IMR-90 (cell line): ENCODE data around the gene ZNF592. TPM values are rescaled to one million over a fixed set of nuclear protein-coding genes. Genes with fewer than 3 reads are reported as not detected.

Experiments
- ATAC-seq: fragments of 200-7000 bp; cut with Tn5 transposase; 2 replicates; pipeline ENCODE4 v1.9.1; 2020; ENCODE audit warnings: low read depth, mild to moderate bottlenecking, moderate library complexity
- BruUV-seq: library from RNA; stranded (reverse); fragments of 400-500 nt; replicated peaks from 2 replicates; lab custom pipeline; 2021; lab: Mats Ljungman, UMichigan
- CTCF ChIA-PET: fragments of 300-600 bp; formaldehyde crosslinking; extraction: SDS; loops from one replicate; lab custom pipeline; 2021; ENCODE audit warnings: antibody characterized with exemption; lab: Yijun Ruan, JAX
- POLR2A ChIA-PET: fragments of 300-600 bp; sonication (Branson Sonifier 250); formaldehyde crosslinking; loops from one replicate; lab custom pipeline; 2022; ENCODE audit warnings: antibody characterized with exemption; ENCODE audit not compliant: unreplicated experiment; lab: Charles Lee
- DNase-seq: peaks from one replicate; pipeline ENCODE4 v3.0.0; 2013
- H2AFZ ChIP-seq: replicated peaks from 2 replicates; pipeline ENCODE3; 2013; ENCODE audit warnings: low read length, mild to moderate bottlenecking; ENCODE audit not compliant: poor library complexity
- H2AK5ac ChIP-seq: 2 replicates; pipeline ENCODE4 v1.6.1; 2013; ENCODE audit warnings: low read depth, low read length, inconsistent platforms
- H2AK9ac ChIP-seq: replicated peaks from 2 replicates; pipeline ENCODE3; 2013; ENCODE audit warnings: mild to moderate bottlenecking, low read depth, low read length, moderate library complexity; ENCODE audit not compliant: poor library complexity
- H2BK120ac ChIP-seq: 2 replicates; pipeline ENCODE4 v1.6.1; 2013; ENCODE audit warnings: low read depth, low read length, inconsistent platforms
- H2BK15ac ChIP-seq: 3 replicates; pipeline ENCODE4 v1.6.1; 2013; ENCODE audit warnings: low read depth, low read length, inconsistent platforms
- H2BK20ac ChIP-seq: 2 replicates; pipeline ENCODE4 v1.6.1; 2013; ENCODE audit warnings: low read depth, mild to moderate bottlenecking, inconsistent platforms, low read length, moderate library complexity
- H2BK5ac ChIP-seq: 2 replicates; pipeline ENCODE4 v1.6.1; 2013; ENCODE audit warnings: mild to moderate bottlenecking, low read depth, low read length, inconsistent platforms; ENCODE audit not compliant: poor library complexity, severe bottlenecking
- H3K14ac ChIP-seq: replicated peaks from 2 replicates; pipeline ENCODE4 v1.6.1; 2013; ENCODE audit warnings: low read depth, low read length, inconsistent platforms
- H3K18ac ChIP-seq: 2 replicates; pipeline ENCODE4 v1.6.1; 2013; ENCODE audit warnings: low read depth, low read length, control low read depth
- H3K23ac ChIP-seq: 2 replicates; pipeline ENCODE4 v1.6.1; 2013; ENCODE audit warnings: low read depth, low read length, inconsistent platforms
- H3K27ac ChIP-seq: 2 replicates; pipeline ENCODE4 v1.5.1; 2013; ENCODE audit warnings: mild to moderate bottlenecking, control low read depth, low read length; ENCODE audit not compliant: insufficient read depth
- H3K27me3 ChIP-seq: 2 replicates; pipeline ENCODE4 v1.6.1; 2013; ENCODE audit warnings: low read length; ENCODE audit not compliant: control insufficient read depth, insufficient read depth
- H3K36me3 ChIP-seq: 2 replicates; pipeline ENCODE4 v1.6.1; 2013; ENCODE audit warnings: low read length, mixed read lengths; ENCODE audit not compliant: control insufficient read depth, insufficient read depth
- H3K4ac ChIP-seq: 2 replicates; pipeline ENCODE4 v1.6.1; 2013; ENCODE audit warnings: low read depth, low read length, inconsistent platforms
- H3K4me1 ChIP-seq: 2 replicates; pipeline ENCODE4 v1.6.1; 2013; ENCODE audit warnings: low read length, mixed read lengths; ENCODE audit not compliant: control insufficient read depth, insufficient read depth
- H3K4me2 ChIP-seq: 2 replicates; pipeline ENCODE4 v1.6.1; 2013; ENCODE audit warnings: low read depth, mild to moderate bottlenecking, control low read depth, low read length, moderate library complexity
- H3K4me3 ChIP-seq: 2 replicates; pipeline ENCODE4 v1.5.1; 2013; ENCODE audit warnings: low read depth, mild to moderate bottlenecking, control low read depth, low read length, moderate library complexity; ENCODE audit not compliant: insufficient read depth
- H3K56ac ChIP-seq: 2 replicates; pipeline ENCODE4 v1.6.1; 2013; ENCODE audit warnings: low read length, inconsistent platforms; ENCODE audit not compliant: insufficient read depth; ENCODE audit errors: extremely low read depth
- H3K79me1 ChIP-seq, 2 experiments: 2 replicates each; pipeline ENCODE4 v1.6.1; 2013; ENCODE audit warnings: low read length in 2 of 2, inconsistent platforms in 1 of 2, low read depth in 1 of 2
- H3K9ac ChIP-seq: 2 replicates; pipeline ENCODE4 v1.6.1; 2013; ENCODE audit warnings: low read depth, low read length, control low read depth
- H3K9me1 ChIP-seq: 2 replicates; pipeline ENCODE4 v1.6.1; 2013; ENCODE audit warnings: low read length, inconsistent platforms; ENCODE audit not compliant: insufficient read depth
- H3K9me3 ChIP-seq: 2 replicates; pipeline ENCODE4 v1.6.1; 2013; ENCODE audit warnings: low read length; ENCODE audit not compliant: control insufficient read depth, insufficient read depth
- H4K20me1 ChIP-seq: 2 replicates; pipeline ENCODE4 v1.6.1; 2013; ENCODE audit warnings: low read length, inconsistent platforms; ENCODE audit not compliant: insufficient read depth
- H4K5ac ChIP-seq: 2 replicates; pipeline ENCODE4 v1.6.1; 2013; ENCODE audit warnings: mild to moderate bottlenecking, low read depth, low read length, control low read depth
- H4K8ac ChIP-seq, 2 experiments: 2 replicates each; pipeline ENCODE4 v1.6.1; 2013; ENCODE audit warnings: low read depth in 2 of 2, low read length in 2 of 2, control low read depth in 1 of 2, inconsistent platforms in 1 of 2
- H4K91ac ChIP-seq: 2 replicates; pipeline ENCODE4 v1.6.1; 2013; ENCODE audit warnings: low read depth, low read length, inconsistent platforms; ENCODE audit not compliant: insufficient read depth
- ELK1 ChIP-seq: fragments of 150-350 bp; IDR thresholded peaks from 2 replicates; pipeline ENCODE4 v1.6.1; 2016; ENCODE audit warnings: low read depth, mild to moderate bottlenecking, low read length, moderate library complexity, borderline replicate concordance
- FOS ChIP-seq: fragments of 150-350 bp; IDR thresholded peaks from 2 replicates; pipeline ENCODE4 v1.6.1; 2016; ENCODE audit warnings: low read depth, low read length
- MAFK ChIP-seq: IDR thresholded peaks from 2 replicates; pipeline ENCODE4 v1.6.1; 2012; ENCODE audit warnings: low read depth, low read length, improper control_type of control experiment
- MAZ ChIP-seq: IDR thresholded peaks from 2 replicates; pipeline ENCODE4 v1.6.1; 2012; ENCODE audit warnings: low read depth, mild to moderate bottlenecking, low read length, improper control_type of control experiment, moderate library complexity, borderline replicate concordance
- NFE2L2 ChIP-seq: fragments of 150-350 bp; IDR thresholded peaks from 2 replicates; pipeline ENCODE4 v1.6.1; 2016; ENCODE audit warnings: low read depth, mild to moderate bottlenecking, low read length
- WGBS, 2 experiments: methylation state at CpG; one replicate each; pipeline versions ENCODE4 v1.1.5 to v1.1.7; 2013; ENCODE audit warnings: missing lambda C conversion rate in 2 of 2; ENCODE audit not compliant: insufficient read length in 1 of 2; ENCODE audit errors: extremely low coverage in 2 of 2; 5-methylcytosine and 5-hydroxymethylcytosine counted together
- dilution Hi-C: fragments of 300-500 bp; cut with HindIII; formaldehyde crosslinking; loops from one replicate; pipeline ENCODE4 v1.14.3; 2018; ENCODE audit warnings: low sequenced_read_pairs; ENCODE audit not compliant: unreplicated experiment
- in situ Hi-C: fragments of 300-500 bp; cut with MboI; formaldehyde crosslinking; loops from 3 replicates; pipeline ENCODE4 v1.14.3; 2019; ENCODE audit warnings: low sequenced_read_pairs, inconsistent platforms, mixed read lengths
- intact Hi-C: fragments of 100-400 bp; cut with micrococcal nuclease; formaldehyde crosslinking; loops from 2 replicates; pipeline ENCODE4 v1.10.0; 2022
- polyA plus RNA-seq, 3 experiments: library from polyadenylated mRNA; depleted of rRNA; stranded (reverse); fragments of >200 nt; gene quantifications; 2 replicates each; pipeline ENCODE4 v1.2.3, GENCODE V29; 2012; ENCODE audit warnings: low replicate concordance in 1 of 3
- total RNA-seq: library from RNA; depleted of rRNA; stranded (reverse); fragments of >200 nt; gene quantifications from 2 replicates; pipeline ENCODE4 v1.2.3, GENCODE V29; 2012

ZNF592 gene
- total and polyA plus RNA-seq, 2 of the 4 experiments (the other 2 are of a cell fraction), result 4.3 to 10.2 TPM

DNA sequence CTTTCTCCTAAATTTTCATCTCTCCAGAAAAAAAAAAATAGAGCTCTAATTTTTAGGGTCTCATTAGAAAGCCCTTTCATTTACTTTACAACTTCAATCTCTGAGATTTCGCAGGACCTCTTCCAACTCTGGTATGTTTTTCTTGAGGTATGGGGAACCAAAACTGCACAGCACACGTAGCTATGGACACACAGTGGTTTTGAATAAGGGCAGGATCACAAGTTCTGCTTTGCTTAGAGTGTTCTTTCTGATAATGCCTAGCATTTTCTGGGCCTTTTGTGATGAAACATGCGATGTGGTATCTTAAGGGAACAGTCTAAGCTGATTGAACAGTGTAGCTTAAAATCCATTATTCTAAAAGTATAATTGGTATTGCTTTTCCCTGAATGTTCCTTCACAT, 25.3 kb downstream of the ZNF592 start:
- intact Hi-C loops (no loop called here), in situ Hi-C loops (no loop called here), dilution Hi-C loops (no loop called here)
- H2BK5ac ChIP-seq, result no peak overlapping the region
- no peak overlapping the region for H3K56ac ChIP-seq
- DNase-seq, result no peak
- no peak overlapping the region for H3K27ac ChIP-seq
- H3K4me2 ChIP-seq, result no peak overlapping the region
- no peaks in the 10 kb centered on the region for H3K27me3 ChIP-seq
- H2AFZ ChIP-seq, result no peak overlapping the region
- no peak overlapping the region for H2BK20ac ChIP-seq
- H3K23ac ChIP-seq, result no peak overlapping the region; the same call in 1 of the 2 replicates
- H2BK120ac ChIP-seq, result no peak overlapping the region
- H3K36me3 ChIP-seq, result peaks cover 17% of the 10 kb centered on the region
- H4K5ac ChIP-seq, result no peak overlapping the region
- TF ChIP-seq NFE2L2 (no peak), MAZ (no peak), MAFK (no peak), FOS (no peak), ELK1 (no peak)
- H3K4me3 ChIP-seq, result no peak overlapping the region
- H2AK5ac ChIP-seq, result no peak overlapping the region
- H2AK9ac ChIP-seq, result no peak overlapping the region
- WGBS, 2 experiments, result no CpG with 5 or more reads among the region's 3 CpGs
- H3K18ac ChIP-seq, result no peak overlapping the region
- H3K4ac ChIP-seq, result no peak overlapping the region
- POLR2A ChIA-PET, result no interaction called here
- CTCF ChIA-PET, result no interaction called here
- peaks cover 12% of the 10 kb centered on the region; the same call in 1 of the 2 replicates for H3K9me1 ChIP-seq
- H4K20me1 ChIP-seq, result peaks cover 32% of the 10 kb centered on the region
- H4K8ac ChIP-seq, result no peak overlapping the region
- no peak overlapping the region for H3K9ac ChIP-seq
- no peak overlapping the region for H3K14ac ChIP-seq
- no peaks in the 10 kb centered on the region for H3K4me1 ChIP-seq
- BruUV-seq, result no TSS peak
- H2BK15ac ChIP-seq, result no peak overlapping the region
- ATAC-seq, result no peak
- H3K9me3 ChIP-seq, result no peaks in the 10 kb centered on the region
- H4K91ac ChIP-seq, result no peak overlapping the region
- H3K79me1 ChIP-seq, result peaks cover 31 to 69% of the 10 kb centered on the region in 2 experiments
